Measurements from ENCODE around the gene GPT2.

GRCh38 chr16:46974352-46974751 is 90.2 kb downstream of the GPT2 start:
- TF ChIP-seq, protein P1, sequence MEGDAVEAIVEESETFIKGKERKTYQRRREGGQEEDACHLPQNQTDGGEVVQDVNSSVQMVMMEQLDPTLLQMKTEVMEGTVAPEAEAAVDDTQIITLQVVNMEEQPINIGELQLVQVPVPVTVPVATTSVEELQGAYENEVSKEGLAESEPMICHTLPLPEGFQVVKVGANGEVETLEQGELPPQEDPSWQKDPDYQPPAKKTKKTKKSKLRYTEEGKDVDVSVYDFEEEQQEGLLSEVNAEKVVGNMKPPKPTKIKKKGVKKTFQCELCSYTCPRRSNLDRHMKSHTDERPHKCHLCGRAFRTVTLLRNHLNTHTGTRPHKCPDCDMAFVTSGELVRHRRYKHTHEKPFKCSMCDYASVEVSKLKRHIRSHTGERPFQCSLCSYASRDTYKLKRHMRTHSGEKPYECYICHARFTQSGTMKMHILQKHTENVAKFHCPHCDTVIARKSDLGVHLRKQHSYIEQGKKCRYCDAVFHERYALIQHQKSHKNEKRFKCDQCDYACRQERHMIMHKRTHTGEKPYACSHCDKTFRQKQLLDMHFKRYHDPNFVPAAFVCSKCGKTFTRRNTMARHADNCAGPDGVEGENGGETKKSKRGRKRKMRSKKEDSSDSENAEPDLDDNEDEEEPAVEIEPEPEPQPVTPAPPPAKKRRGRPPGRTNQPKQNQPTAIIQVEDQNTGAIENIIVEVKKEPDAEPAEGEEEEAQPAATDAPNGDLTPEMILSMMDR (IDR thresholded peaks at IDR 0.05; ENCODE audit: low read depth, low read length, poor library complexity, severe bottlenecking), result no peak
- no peak for TF ChIP-seq EZH2phosphoT487 (IDR thresholded peaks at IDR 0.05; ENCODE audit: borderline replicate concordance, low read length)

Data from DOHH2 (cell line).